Measurements from ENCODE around the gene GFAP.

GFAP gene

DNA sequence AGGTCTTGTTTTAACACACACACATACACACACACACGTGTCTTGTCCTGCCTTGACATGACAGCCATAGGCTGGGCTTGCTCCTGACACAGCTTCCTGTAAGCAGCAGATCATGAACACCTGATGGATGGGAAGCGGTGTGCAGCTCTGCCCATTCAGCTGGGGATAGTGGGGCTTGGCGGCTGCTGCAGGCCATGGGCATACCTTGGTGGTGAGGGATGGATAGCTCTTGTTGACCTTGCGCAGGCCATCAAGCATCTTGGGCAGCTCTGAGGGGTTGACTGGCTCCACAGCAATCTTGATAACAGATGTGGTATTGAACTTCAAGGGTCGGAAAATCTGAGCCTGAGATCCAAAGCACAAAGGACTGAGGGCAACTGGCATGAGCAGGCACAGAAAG is 55.6 kb downstream of the GFAP start:
- in situ Hi-C loops (cut with HindIII; ENCODE audit: low sequenced_read_pairs), result no loop called here
- no peak overlapping the region for H3K4me3 ChIP-seq (ENCODE audit: low read depth, low read length)
- no peak for TF ChIP-seq CTCF (IDR thresholded peaks at IDR 0.05; ENCODE audit: low read depth, low read length)
- DNase-seq (ENCODE audit: low read depth, low spot score), result no peak

GRCh38 chr17:44854192-44854591 is 61.1 kb downstream of the GFAP start:
- TF ChIP-seq CTCF (IDR thresholded peaks at IDR 0.05; ENCODE audit: low read depth, low read length), result no peak
- no peak for DNase-seq (ENCODE audit: low read depth, low spot score)
- in situ Hi-C loops (cut with HindIII; ENCODE audit: low sequenced_read_pairs), result no loop called here
- no peak overlapping the region for H3K4me3 ChIP-seq (ENCODE audit: low read depth, low read length)

All from astrocyte of the spinal cord (primary cell).